Measurements from ENCODE around the gene LNX1.

Gene LNX1

DNA sequence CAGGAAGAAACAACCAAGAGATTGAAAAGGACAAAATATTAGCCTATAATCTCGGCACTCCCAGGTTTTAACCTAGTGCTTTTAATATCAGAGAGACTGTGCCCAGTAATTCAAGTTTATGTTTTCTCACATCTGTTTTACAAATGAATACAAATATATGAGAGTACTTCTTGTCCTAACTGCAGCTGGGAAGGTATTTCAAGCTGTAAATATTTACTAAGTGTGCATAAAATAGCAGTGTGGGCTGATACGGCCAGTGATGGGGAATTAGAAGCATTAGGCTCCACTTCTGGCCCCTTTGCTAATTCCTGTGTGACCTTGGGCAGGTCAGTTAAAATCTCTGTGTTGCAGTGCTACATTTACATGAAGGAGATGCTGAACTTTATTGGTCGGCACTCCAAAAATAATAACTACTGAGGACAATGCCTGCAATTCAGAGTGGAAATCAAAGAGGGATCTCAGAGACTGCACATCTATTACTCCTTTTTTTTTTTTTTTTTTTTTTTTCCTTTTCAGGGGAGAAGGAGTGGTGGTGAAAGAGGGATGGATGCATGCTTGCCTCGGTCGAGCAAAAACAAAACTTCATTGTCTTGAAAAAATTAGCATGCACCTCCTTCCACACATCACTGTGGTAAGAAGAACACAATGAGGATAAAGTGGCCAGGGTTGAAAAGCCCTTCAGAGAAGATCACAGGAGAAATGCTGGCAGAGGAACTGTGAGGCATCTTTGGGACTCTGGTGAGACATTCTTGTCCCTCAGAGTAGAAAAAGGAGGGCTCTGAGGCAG lies 44.6 kb upstream of the LNX1 start:
- Histone ChIP-seq H3K27me3 (ENCODE audit: insufficient read depth, poor library complexity, severe bottlenecking) (peaks cover 2% of the 10 kb centered on the region), H3K27ac (ENCODE audit: poor library complexity, severe bottlenecking) (no peak overlapping the region), H3K9me3 (ENCODE audit: severe bottlenecking) (no peaks in the 10 kb centered on the region), H3K4me1 (ENCODE audit: insufficient read depth, poor library complexity, severe bottlenecking) (no peaks in the 10 kb centered on the region), H3K36me3 (ENCODE audit: low read depth) (no peaks in the 10 kb centered on the region), H3K4me3 (ENCODE audit: severe bottlenecking) (no peak overlapping the region)
- DNase-seq (ENCODE audit: low spot score) (no peak), ATAC-seq (ENCODE audit: low read depth) (no peak)
- TF ChIP-seq, protein P1, sequence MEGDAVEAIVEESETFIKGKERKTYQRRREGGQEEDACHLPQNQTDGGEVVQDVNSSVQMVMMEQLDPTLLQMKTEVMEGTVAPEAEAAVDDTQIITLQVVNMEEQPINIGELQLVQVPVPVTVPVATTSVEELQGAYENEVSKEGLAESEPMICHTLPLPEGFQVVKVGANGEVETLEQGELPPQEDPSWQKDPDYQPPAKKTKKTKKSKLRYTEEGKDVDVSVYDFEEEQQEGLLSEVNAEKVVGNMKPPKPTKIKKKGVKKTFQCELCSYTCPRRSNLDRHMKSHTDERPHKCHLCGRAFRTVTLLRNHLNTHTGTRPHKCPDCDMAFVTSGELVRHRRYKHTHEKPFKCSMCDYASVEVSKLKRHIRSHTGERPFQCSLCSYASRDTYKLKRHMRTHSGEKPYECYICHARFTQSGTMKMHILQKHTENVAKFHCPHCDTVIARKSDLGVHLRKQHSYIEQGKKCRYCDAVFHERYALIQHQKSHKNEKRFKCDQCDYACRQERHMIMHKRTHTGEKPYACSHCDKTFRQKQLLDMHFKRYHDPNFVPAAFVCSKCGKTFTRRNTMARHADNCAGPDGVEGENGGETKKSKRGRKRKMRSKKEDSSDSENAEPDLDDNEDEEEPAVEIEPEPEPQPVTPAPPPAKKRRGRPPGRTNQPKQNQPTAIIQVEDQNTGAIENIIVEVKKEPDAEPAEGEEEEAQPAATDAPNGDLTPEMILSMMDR (IDR thresholded peaks at IDR 0.05; ENCODE audit: poor library complexity, severe bottlenecking), result no peak

DNA sequence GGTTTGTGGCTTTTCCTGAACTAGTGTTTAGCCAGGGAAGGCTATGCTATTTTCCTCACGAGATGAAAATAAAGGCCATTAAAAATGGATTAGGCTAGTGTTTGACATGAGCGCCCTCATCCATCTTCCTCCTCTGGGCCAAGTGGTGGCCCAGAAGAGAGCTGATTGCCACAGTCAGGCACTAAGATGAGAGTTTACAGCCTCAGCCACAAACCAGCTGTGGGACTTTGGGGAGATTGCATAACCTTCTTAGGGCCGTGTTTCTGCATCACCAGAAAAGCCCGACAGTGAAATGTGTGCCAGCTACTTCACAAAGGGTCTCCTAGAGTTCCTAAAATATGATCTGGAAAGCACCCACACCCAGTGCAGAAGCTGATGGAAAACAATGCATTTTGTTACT lies 42.3 kb upstream of the LNX1 start:
- DNase-seq (ENCODE audit: low spot score), result no peak
- Histone ChIP-seq H3K9me3 (ENCODE audit: severe bottlenecking) (no peaks in the 10 kb centered on the region), H3K27me3 (ENCODE audit: insufficient read depth, poor library complexity, severe bottlenecking) (peaks cover 2% of the 10 kb centered on the region), H3K4me1 (ENCODE audit: insufficient read depth, poor library complexity, severe bottlenecking) (no peaks in the 10 kb centered on the region), H3K27ac (ENCODE audit: poor library complexity, severe bottlenecking) (no peak overlapping the region), H3K36me3 (ENCODE audit: low read depth) (no peaks in the 10 kb centered on the region), H3K4me3 (ENCODE audit: severe bottlenecking) (no peak overlapping the region)
- no peak for ATAC-seq (ENCODE audit: low read depth)
- TF ChIP-seq, protein P1 (IDR thresholded peaks at IDR 0.05; ENCODE audit: poor library complexity, severe bottlenecking), result no peak

DNA sequence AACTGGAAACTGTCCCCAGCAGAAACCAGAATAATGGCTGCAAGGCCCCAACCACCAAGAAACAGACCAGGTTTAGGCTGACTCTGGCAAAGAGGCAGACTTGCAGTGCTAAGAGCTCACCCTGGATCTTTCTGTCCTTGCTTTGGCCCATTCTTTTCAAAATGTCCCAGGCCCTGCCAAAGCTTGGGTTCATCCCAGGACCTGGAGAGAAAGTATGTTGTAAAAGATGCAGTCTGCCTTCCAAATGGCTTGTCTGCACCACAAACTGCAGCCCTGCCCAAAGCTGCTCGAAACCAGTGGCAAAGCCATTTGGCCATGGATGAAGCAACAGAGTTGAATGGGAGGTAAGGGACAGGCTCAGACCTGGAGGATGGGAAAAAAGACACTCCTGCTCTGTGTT lies 38.0 kb upstream of the LNX1 start:
- no peaks in the 10 kb centered on the region for H3K36me3 ChIP-seq (ENCODE audit: low read depth)
- no peaks in the 10 kb centered on the region for H3K9me3 ChIP-seq (ENCODE audit: severe bottlenecking)
- DNase-seq (ENCODE audit: low spot score) (no peak), ATAC-seq (ENCODE audit: low read depth) (no peak)
- no peaks in the 10 kb centered on the region for H3K4me1 ChIP-seq (ENCODE audit: insufficient read depth, poor library complexity, severe bottlenecking)
- TF ChIP-seq, protein P1 (IDR thresholded peaks at IDR 0.05; ENCODE audit: poor library complexity, severe bottlenecking), result no peak
- H3K4me3 ChIP-seq (ENCODE audit: severe bottlenecking), result no peak overlapping the region
- H3K27ac ChIP-seq (ENCODE audit: poor library complexity, severe bottlenecking), result no peak overlapping the region
- H3K27me3 ChIP-seq (ENCODE audit: insufficient read depth, poor library complexity, severe bottlenecking), result no peaks in the 10 kb centered on the region

GRCh38 chr4:53626491-53626890 lies 35.2 kb upstream of the LNX1 start:
- H3K4me3 ChIP-seq (ENCODE audit: severe bottlenecking), result no peak overlapping the region
- DNase-seq (ENCODE audit: low spot score) (no peak), ATAC-seq (ENCODE audit: low read depth) (no peak)
- no peaks in the 10 kb centered on the region for H3K9me3 ChIP-seq (ENCODE audit: severe bottlenecking)
- TF ChIP-seq, protein P1 (IDR thresholded peaks at IDR 0.05; ENCODE audit: poor library complexity, severe bottlenecking), result no peak
- no peak overlapping the region for H3K27ac ChIP-seq (ENCODE audit: poor library complexity, severe bottlenecking)
- H3K36me3 ChIP-seq (ENCODE audit: low read depth), result no peaks in the 10 kb centered on the region
- H3K27me3 ChIP-seq (ENCODE audit: insufficient read depth, poor library complexity, severe bottlenecking), result no peaks in the 10 kb centered on the region
- peaks cover 4% of the 10 kb centered on the region for H3K4me1 ChIP-seq (ENCODE audit: insufficient read depth, poor library complexity, severe bottlenecking)

DNA sequence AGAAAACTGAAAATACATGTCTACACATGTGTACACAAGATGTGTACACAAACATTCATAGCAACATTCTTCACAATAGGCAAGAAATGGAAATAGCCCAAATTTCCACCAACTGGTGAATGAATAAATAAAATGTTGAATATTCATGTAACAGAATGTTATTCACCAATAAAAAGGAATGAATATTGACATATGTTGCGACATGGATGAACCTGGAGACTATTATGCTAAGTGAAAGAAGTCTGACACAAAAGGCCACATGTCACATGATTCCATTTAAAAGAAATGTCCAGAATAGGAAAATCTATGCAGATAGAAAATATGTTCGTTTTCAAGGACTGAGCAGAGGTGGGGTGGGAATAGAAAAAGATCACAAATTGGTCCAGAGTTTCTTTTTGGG lies 34.6 kb upstream of the LNX1 start:
- TF ChIP-seq, protein P1 (IDR thresholded peaks at IDR 0.05; ENCODE audit: poor library complexity, severe bottlenecking), result no peak
- Histone ChIP-seq H3K36me3 (ENCODE audit: low read depth) (no peaks in the 10 kb centered on the region), H3K27ac (ENCODE audit: poor library complexity, severe bottlenecking) (no peak overlapping the region), H3K27me3 (ENCODE audit: insufficient read depth, poor library complexity, severe bottlenecking) (no peaks in the 10 kb centered on the region), H3K4me3 (ENCODE audit: severe bottlenecking) (no peak overlapping the region), H3K9me3 (ENCODE audit: severe bottlenecking) (no peaks in the 10 kb centered on the region), H3K4me1 (ENCODE audit: insufficient read depth, poor library complexity, severe bottlenecking) (peaks cover 4% of the 10 kb centered on the region)
- ATAC-seq (ENCODE audit: low read depth), result no peak
- no peak for DNase-seq (ENCODE audit: low spot score)
